ENCODE data around the gene XDH.

DNA sequence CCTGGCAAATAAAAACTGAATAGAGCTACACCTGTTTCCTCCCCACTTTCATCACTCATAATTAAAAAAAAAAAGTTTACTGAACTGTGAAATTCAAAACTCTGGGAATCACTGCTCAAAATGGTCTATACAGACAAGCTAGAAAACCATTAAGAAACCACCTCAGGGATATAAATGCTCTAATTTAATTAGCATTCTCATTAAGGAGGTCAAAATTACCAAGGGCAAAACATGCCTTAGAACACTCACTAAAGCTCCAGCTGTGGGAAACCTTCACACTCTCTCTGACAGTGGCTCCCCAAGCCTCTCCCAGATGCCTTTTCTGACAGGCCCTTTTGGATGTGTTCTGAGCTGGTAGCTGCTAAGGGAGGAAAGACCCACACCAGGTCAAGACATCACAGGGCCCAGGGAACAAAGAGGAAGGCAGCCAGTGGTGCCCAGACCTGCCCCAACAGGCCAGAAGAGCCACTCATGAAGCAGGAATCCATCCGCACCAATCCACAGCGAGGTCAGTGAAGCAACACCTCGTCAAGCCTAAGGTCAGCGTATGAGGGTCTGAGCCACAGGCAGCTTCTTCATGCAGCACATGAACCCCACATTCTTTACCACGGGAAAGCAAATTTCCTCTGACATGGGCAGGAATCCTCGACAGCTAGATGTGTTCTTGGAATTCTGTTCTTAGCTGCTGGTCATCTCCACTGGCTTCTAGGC is 35.6 kb downstream of the XDH start:
- TF ChIP-seq EZH2 (IDR thresholded peaks at IDR 0.05; ENCODE audit: low read length, unreplicated experiment) (no peak), EZH2phosphoT487 (IDR thresholded peaks at IDR 0.05; ENCODE audit: borderline replicate concordance, low read length) (no peak)
- TF ChIP-seq, protein P1, sequence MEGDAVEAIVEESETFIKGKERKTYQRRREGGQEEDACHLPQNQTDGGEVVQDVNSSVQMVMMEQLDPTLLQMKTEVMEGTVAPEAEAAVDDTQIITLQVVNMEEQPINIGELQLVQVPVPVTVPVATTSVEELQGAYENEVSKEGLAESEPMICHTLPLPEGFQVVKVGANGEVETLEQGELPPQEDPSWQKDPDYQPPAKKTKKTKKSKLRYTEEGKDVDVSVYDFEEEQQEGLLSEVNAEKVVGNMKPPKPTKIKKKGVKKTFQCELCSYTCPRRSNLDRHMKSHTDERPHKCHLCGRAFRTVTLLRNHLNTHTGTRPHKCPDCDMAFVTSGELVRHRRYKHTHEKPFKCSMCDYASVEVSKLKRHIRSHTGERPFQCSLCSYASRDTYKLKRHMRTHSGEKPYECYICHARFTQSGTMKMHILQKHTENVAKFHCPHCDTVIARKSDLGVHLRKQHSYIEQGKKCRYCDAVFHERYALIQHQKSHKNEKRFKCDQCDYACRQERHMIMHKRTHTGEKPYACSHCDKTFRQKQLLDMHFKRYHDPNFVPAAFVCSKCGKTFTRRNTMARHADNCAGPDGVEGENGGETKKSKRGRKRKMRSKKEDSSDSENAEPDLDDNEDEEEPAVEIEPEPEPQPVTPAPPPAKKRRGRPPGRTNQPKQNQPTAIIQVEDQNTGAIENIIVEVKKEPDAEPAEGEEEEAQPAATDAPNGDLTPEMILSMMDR (conservative IDR thresholded peaks at IDR 0.05; ENCODE audit: low read depth, low read length): no peak
